SH-SY5Y (cell line): ENCODE data around the gene GIT1.

Experiments used
- GATA2 ChIP-seq: IDR thresholded peaks from 2 replicates; pipeline ENCODE4 v1.6.1; 2011; ENCODE audit warnings: mild to moderate bottlenecking, low read depth, low read length
- GATA3 ChIP-seq: IDR thresholded peaks from 2 replicates; pipeline ENCODE4 v1.6.1; 2011; ENCODE audit warnings: low read depth, mild to moderate bottlenecking, low read length, moderate library complexity

GRCh38 chr17:29618272-29619065 is 29.0 kb upstream of the GIT1 start:
- TF ChIP-seq GATA3, result no peak
- TF ChIP-seq GATA2, result no peak
